Left ventricle myocardium inferior (tissue), 1 donor: Measurements from ENCODE around the gene HRH2. TPM values are rescaled to one million over a fixed set of nuclear protein-coding genes. Genes with fewer than 3 reads are reported as not detected.
A peak's percentile ranks its signal among the peaks of the same experiment; 100 is the strongest.

ENCODE experiments used
- DNase-seq: peaks from one replicate; pipeline ENCODE4 v3.0.0-alpha.2; 2020
- H3K27ac ChIP-seq: fragments of 200-600 bp; replicated peaks from 2 replicates; pipeline ENCODE4 v1.8.0; 2021
- H3K27me3 ChIP-seq: fragments of 200-600 bp; 2 replicates; pipeline ENCODE4 v1.8.0; 2021; ENCODE audit warnings: low read depth
- H3K36me3 ChIP-seq: fragments of 200-600 bp; 2 replicates; pipeline ENCODE4 v1.8.0; 2021
- H3K4me1 ChIP-seq: fragments of 200-600 bp; 2 replicates; pipeline ENCODE4 v1.8.0; 2021
- H3K4me3 ChIP-seq: fragments of 200-600 bp; 2 replicates; pipeline ENCODE4 v1.8.0; 2021; ENCODE audit warnings: mild to moderate bottlenecking, moderate library complexity
- H3K9me3 ChIP-seq: fragments of 200-600 bp; replicated peaks from 2 replicates; pipeline ENCODE4 v1.8.0; 2021
- CTCF ChIP-seq: fragments of 200-600 bp; IDR thresholded peaks from 2 replicates; pipeline ENCODE4 v1.8.0; 2021; ENCODE audit warnings: antibody characterized with exemption, mild to moderate bottlenecking, borderline replicate concordance
- intact Hi-C: fragments of 100-400 bp; cut with micrococcal nuclease; formaldehyde crosslinking; loops from one replicate; pipeline ENCODE4 v1.11.0; 2022
- total RNA-seq: library from RNA; stranded (reverse); fragmentation: NEBNext Ultra II Directional; extraction: Animal tissue kit (Norgen Biotek cat#: 25700); gene quantifications from one replicate; pipeline ENCODE4 v1.2.1, GENCODE V29; 2021
- donor health status: DM: no; HTN: yes; CAD: no; lungs with severe emphysema.

Gene HRH2
- total RNA-seq, 1 donor from 2014 or later: 47.7 TPM

GRCh38 chr5:175677571-175677970 lies 19.7 kb downstream of the HRH2 start:
- H3K27ac ChIP-seq: peak overlapping the region; percentile 92
- no peaks in the 10 kb centered on the region for H3K36me3 ChIP-seq
- intact Hi-C loops: no loop called here
- peaks cover 77% of the 10 kb centered on the region for H3K4me1 ChIP-seq
- no peak for DNase-seq
- H3K4me3 ChIP-seq: no peak overlapping the region
- no peaks in the 10 kb centered on the region for H3K9me3 ChIP-seq
- no peaks in the 10 kb centered on the region for H3K27me3 ChIP-seq
- TF ChIP-seq CTCF: no peak

GRCh38 chr5:175678074-175678473 lies 20.2 kb downstream of the HRH2 start:
- Histone ChIP-seq H3K36me3 (peaks cover 2% of the 10 kb centered on the region), H3K9me3 (no peaks in the 10 kb centered on the region), H3K27me3 (no peaks in the 10 kb centered on the region), H3K27ac (peak overlapping the region; percentile 92), H3K4me1 (peaks cover 77% of the 10 kb centered on the region), H3K4me3 (no peak overlapping the region)
- TF ChIP-seq CTCF: no peak
- intact Hi-C loops: no loop called here
- DNase-seq: no peak

DNA sequence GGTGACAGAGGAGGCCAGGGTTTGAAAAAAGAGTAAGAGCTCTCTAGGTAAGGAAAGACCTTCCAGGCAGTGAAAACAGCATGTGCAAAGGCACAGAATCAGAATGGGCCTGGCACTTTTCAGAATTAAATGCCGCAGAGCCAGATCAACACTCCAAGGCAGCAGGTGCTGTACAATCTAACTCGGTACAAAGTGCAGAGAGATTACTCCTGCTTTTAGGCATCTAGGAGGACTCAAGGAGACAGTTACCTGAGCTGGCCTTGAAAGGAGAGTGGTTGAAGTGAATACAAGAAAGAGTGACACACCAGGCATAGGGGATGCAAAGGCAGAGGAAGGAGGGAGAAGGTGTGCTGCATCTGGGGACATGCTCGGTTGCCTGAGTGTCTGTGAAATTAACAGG lies 21.5 kb downstream of the HRH2 start:
- Histone ChIP-seq H3K36me3 (peaks cover 14% of the 10 kb centered on the region), H3K27ac (peak overlapping the region; percentile 92), H3K4me1 (peaks cover 87% of the 10 kb centered on the region), H3K27me3 (no peaks in the 10 kb centered on the region), H3K9me3 (no peaks in the 10 kb centered on the region), H3K4me3 (no peak overlapping the region)
- TF ChIP-seq CTCF: no peak
- DNase-seq: no peak
- intact Hi-C loops: no loop called here

DNA sequence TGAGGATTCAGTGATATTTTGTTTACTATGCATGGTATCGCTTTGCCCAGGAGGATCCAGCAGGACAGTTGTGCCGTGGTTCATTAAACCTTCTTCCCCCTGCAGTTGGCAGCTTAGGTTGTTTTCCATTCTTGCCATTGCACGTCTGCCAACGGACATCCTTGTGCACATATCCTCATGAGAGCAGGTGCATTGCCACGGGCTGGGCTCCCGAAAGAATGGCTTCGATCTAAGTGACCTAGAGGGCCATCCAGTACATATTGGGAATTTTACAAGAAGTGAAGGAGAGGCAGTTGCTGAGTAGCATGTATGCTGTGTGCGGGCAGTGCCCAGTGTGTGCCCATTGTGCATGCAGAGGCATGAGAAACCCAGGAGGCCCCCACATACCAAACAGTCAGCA lies 22.1 kb downstream of the HRH2 start:
- H3K27ac ChIP-seq: peak overlapping the region; percentile 92

GRCh38 chr5:175680463-175680862 lies 22.6 kb downstream of the HRH2 start:
- H3K27ac ChIP-seq: peak overlapping the region; percentile 92
- peaks cover 14% of the 10 kb centered on the region for H3K36me3 ChIP-seq
- no peak for TF ChIP-seq CTCF
- H3K9me3 ChIP-seq: no peaks in the 10 kb centered on the region
- peaks cover 93% of the 10 kb centered on the region for H3K4me1 ChIP-seq
- no peaks in the 10 kb centered on the region for H3K27me3 ChIP-seq
- intact Hi-C loops: no loop called here
- H3K4me3 ChIP-seq: peak overlapping the region; percentile 37
- DNase-seq: no peak

More for the DNA sequence above, 22.1 kb downstream of the HRH2 start:
- peaks cover 93% of the 10 kb centered on the region for H3K4me1 ChIP-seq
- no peak for DNase-seq
- no peaks in the 10 kb centered on the region for H3K27me3 ChIP-seq
- intact Hi-C loops: no loop called here
- TF ChIP-seq CTCF: no peak
- H3K9me3 ChIP-seq: no peaks in the 10 kb centered on the region
- H3K4me3 ChIP-seq: no peak overlapping the region
- H3K36me3 ChIP-seq: peaks cover 14% of the 10 kb centered on the region
